ENCODE results near the gene MMP20. TPM values are rescaled to one million over a fixed set of nuclear protein-coding genes. Genes with fewer than 3 reads are reported as not detected.

The MMP20 gene
- total RNA-seq, 1 experiment from 2014 or later: not detected

- H3K36me3 Mint-ChIP-seq (ENCODE audit: insufficient read depth in 1 of 3, low read depth in 3 of 3): no peaks in the 10 kb centered on the region
- no peak overlapping the region for H3K14ac ChIP-seq (ENCODE audit: insufficient read depth, low read length)
- no peak overlapping the region for H3K4me2 ChIP-seq (ENCODE audit: insufficient read depth, insufficient read length, low read length)
- H3K9me3 ChIP-seq (ENCODE audit: control insufficient read depth, low read depth, low read length): no peaks in the 10 kb centered on the region
- H4K91ac ChIP-seq (ENCODE audit: insufficient read length, low read depth, low read length): no peak overlapping the region
- H3K27me3 Mint-ChIP-seq (ENCODE audit: low read depth): no peaks in the 10 kb centered on the region
- no peak overlapping the region for H3K27ac ChIP-seq (ENCODE audit: insufficient read length, low read depth, low read length)
- no peak overlapping the region for H3K23ac ChIP-seq (ENCODE audit: insufficient read length, low read depth, low read length)
- no peaks in the 10 kb centered on the region for H3K79me2 ChIP-seq (ENCODE audit: insufficient read depth, low read length)
- H3K9ac ChIP-seq (ENCODE audit: extremely low read depth, insufficient read length, low read length): no peak overlapping the region
- H3K27me3 ChIP-seq (ENCODE audit: insufficient read depth, low read length): no peaks in the 10 kb centered on the region
- no peak overlapping the region for H3K4me3 Mint-ChIP-seq
- no peak overlapping the region for H3K56ac ChIP-seq (ENCODE audit: insufficient read length, low read depth, low read length)
- no peak overlapping the region for H2BK15ac ChIP-seq (ENCODE audit: low read depth, low read length)
- no peaks in the 10 kb centered on the region for H3K9me3 Mint-ChIP-seq
- no peak overlapping the region for H2BK20ac ChIP-seq (ENCODE audit: low read depth, low read length, poor library complexity, severe bottlenecking)
- no peak overlapping the region for H2AK5ac ChIP-seq (ENCODE audit: insufficient read length, low read length)
- H4K5ac ChIP-seq (ENCODE audit: insufficient read length, low read depth, low read length): no peak overlapping the region
- no peak overlapping the region for H2BK12ac ChIP-seq (ENCODE audit: insufficient read length, low read depth, low read length)
- no peak overlapping the region for H2BK5ac ChIP-seq (ENCODE audit: insufficient read length, low read length)
- H3K4me1 ChIP-seq (ENCODE audit: insufficient read depth, low read length): no peaks in the 10 kb centered on the region
- no peak overlapping the region for H2AFZ ChIP-seq (ENCODE audit: low read length)
- H3K27ac Mint-ChIP-seq: no peak overlapping the region
- no peak overlapping the region for H4K8ac ChIP-seq (replicated peaks; ENCODE audit: insufficient read length, low read depth, low read length)
- no peak overlapping the region for H3K18ac ChIP-seq (ENCODE audit: insufficient read length, low read depth, low read length)
- no peak overlapping the region for H3K4ac ChIP-seq (ENCODE audit: low read depth, low read length)
- no peak overlapping the region for H2BK120ac ChIP-seq (ENCODE audit: low read depth, low read length, poor library complexity, severe bottlenecking)
- peaks cover 7 to 13% of the 10 kb centered on the region in 2 experiments for H3K4me1 Mint-ChIP-seq
- H4K20me1 ChIP-seq (ENCODE audit: control insufficient read depth, insufficient read depth, insufficient read length): no peaks in the 10 kb centered on the region
- DNase-seq: no peak
- H3K23me2 ChIP-seq (ENCODE audit: insufficient read length, low read depth, low read length, poor library complexity, severe bottlenecking): no peaks in the 10 kb centered on the region
- no peak overlapping the region for H3T11ph ChIP-seq (ENCODE audit: low read length)
- TF ChIP-seq CTCF (conservative IDR thresholded peaks at IDR 0.05): no peak
- H3K79me1 ChIP-seq (ENCODE audit: insufficient read depth, low read depth, low read length, poor library complexity, severe bottlenecking): no peaks in the 10 kb centered on the region
These were observed 37.5 kb upstream of the MMP20 start for GRCh38 chr11:102662607-102663006.

Measured in H9 (cell line).